Left lung (tissue), 10 donors: Measurements from ENCODE around the gene MAST4. TPM values are rescaled to one million over a fixed set of nuclear protein-coding genes. Genes with fewer than 3 reads are reported as not detected.

Source experiments
- ATAC-seq: fragments of 200-7000 bp; cut with Tn5 transposase; one replicate; pipeline ENCODE4 v1.9.1; 2020; ENCODE audit warnings: moderate library complexity
- DNase-seq, 4 donors: peaks; one replicate each; pipeline ENCODE4 v3.0.0-alpha.2; 2013 to 2020
- H3K27ac ChIP-seq, 2 donors: fragments of 200-600 bp; sonication (generic) in 1 of 2; one replicate each; pipeline versions ENCODE4 v1.5.0 to v1.8.0; 2020 to 2021
- H3K27me3 ChIP-seq, 2 donors: fragments of 200-600 bp; sonication (generic) in 1 of 2; one replicate each; pipeline versions ENCODE4 v1.5.0 to v1.8.0; 2020 to 2021
- H3K36me3 ChIP-seq, 2 donors: fragments of 200-600 bp; sonication (generic) in 1 of 2; one replicate each; pipeline versions ENCODE4 v1.5.0 to v1.8.0; 2020 to 2021
- H3K4me1 ChIP-seq, 2 donors: fragments of 200-600 bp; one replicate each; pipeline ENCODE4 v1.8.0; 2021
- H3K4me3 ChIP-seq, 2 donors: fragments of 200-600 bp; sonication (generic) in 1 of 2; one replicate each; pipeline versions ENCODE4 v1.5.0 to v1.8.0; 2020 to 2021; ENCODE audit warnings: mild to moderate bottlenecking in 1 of 2
- H3K9me3 ChIP-seq, 2 donors: fragments of 200-600 bp; sonication (generic) in 1 of 2; one replicate each; pipeline versions ENCODE4 v1.5.0 to v1.8.0; 2020 to 2021
- CTCF ChIP-seq, 2 donors: fragments of 200-600 bp; sonication (generic) in 1 of 2; IDR thresholded peaks; one replicate each; pipeline versions ENCODE4 v1.5.0 to v1.8.0; 2021; ENCODE audit warnings: antibody characterized with exemption in 2 of 2
- intact Hi-C, 2 donors: fragments of 100-400 bp; cut with DNase I; formaldehyde crosslinking; loops; one replicate each; pipeline versions ENCODE4 v1.11.2 to v1.14.2; 2022
- polyA plus RNA-seq, 6 donors: library from polyadenylated mRNA; unstranded; fragments of 120-200 nt; gene quantifications; one replicate each; pipeline ENCODE4 v1.2.1, GENCODE V29; 2013; ENCODE audit not compliant: insufficient read length in 6 of 6
- total RNA-seq, 2 donors: library from RNA; stranded (reverse); fragmentation: NEBNext Ultra II Directional; extraction: Animal tissue kit (Norgen Biotek cat#: 25700); gene quantifications; one replicate each; pipeline ENCODE4 v1.2.1, GENCODE V29; 2021
- donor health status: DM: no; HTN: yes; CAD: no.
- donor health status: DM: no; HTN: no; CAD: no.

Gene MAST4
- total and polyA plus RNA-seq, 8 donors = 47.7 to 57.6 (median 53.0) TPM

DNA sequence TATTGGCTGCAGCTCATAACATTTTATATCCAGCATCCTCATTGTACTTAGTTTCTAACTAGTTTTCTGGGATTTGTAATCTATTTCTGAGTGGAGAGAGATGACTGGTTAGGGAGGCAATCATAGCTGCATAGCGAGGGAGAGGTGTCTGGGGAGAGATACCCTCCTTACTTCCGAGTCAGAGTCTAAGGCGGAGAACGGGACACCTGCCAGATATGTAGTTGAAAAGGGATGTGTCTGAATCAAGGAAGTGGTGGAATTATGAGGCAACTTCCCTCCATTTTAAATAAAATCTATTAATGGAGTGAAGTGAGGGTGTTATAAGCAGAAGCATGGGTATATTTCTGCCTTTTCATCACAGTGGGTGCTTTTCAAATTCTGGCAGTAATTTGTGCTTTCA lies 126.5 kb downstream of the MAST4 start:
- Histone ChIP-seq H3K27ac (no peak overlapping the region), H3K27me3 (no peaks in the 10 kb centered on the region), H3K4me1 (peaks cover 0 to 28% of the 10 kb centered on the region in 2 donors), H3K4me3 (no peak overlapping the region), H3K36me3 (no peaks in the 10 kb centered on the region), H3K9me3 (no peaks in the 10 kb centered on the region)
- no peak for TF ChIP-seq CTCF (IDR thresholded peaks at IDR 0.05)
- intact Hi-C loops = no loop called here
- no peak for DNase-seq
- ATAC-seq = no peak

DNA sequence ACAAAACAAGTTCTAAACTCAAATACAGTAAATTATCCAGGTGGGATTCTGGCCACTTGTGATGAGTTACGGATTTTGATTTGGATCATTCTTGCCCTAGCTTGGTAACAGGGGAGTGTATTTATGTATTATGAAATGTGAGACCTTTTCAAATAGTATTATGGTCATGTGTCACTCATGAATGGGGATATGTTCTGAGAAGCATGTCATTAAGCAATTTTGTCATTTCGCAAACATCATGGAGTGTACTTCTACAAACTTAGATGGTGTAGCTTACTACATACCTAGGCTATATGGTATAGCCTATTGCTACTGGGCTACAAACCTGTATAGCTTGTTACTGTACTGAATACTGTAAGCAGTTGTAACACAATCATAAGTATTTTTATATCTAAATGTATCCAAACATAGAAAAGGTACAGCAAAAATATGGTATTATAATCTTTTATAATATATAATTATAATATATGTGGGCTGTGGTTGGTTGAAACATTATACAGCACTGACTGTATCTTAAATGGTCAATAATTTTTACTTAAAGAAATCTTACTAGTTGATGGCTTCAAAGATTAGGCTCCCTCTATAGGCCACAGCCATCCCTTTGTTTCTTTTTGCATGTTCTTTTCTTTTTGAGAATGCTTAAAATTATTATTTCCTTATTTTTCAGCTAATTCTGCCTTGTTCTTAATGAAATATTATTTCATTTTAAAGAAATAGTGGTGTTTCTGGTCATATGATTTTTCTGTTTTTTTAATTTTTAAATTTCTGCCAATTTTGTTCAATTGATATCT lies 128.4 kb downstream of the MAST4 start:
- peak; percentile 77 for ATAC-seq
- intact Hi-C loops = no loop called here

GRCh38 chr5:66727630-66728029 lies 131.4 kb downstream of the MAST4 start:
- Histone ChIP-seq H3K4me1 (peaks cover 0 to 13% of the 10 kb centered on the region in 2 donors), H3K4me3 (no peak overlapping the region), H3K9me3 (no peaks in the 10 kb centered on the region), H3K27ac (no peak overlapping the region), H3K27me3 (no peaks in the 10 kb centered on the region), H3K36me3 (no peaks in the 10 kb centered on the region)
- no peak for DNase-seq
- no peak for ATAC-seq
- intact Hi-C loops = no loop called here
- no peak for TF ChIP-seq CTCF (IDR thresholded peaks at IDR 0.05)

More for the DNA sequence above, 128.4 kb downstream of the MAST4 start:
- H3K4me3 ChIP-seq = no peak overlapping the region
- no peak for TF ChIP-seq CTCF (IDR thresholded peaks at IDR 0.05)
- no peak overlapping the region for H3K27ac ChIP-seq
- H3K9me3 ChIP-seq = no peaks in the 10 kb centered on the region
- peaks cover 0 to 15% of the 10 kb centered on the region in 2 donors for H3K4me1 ChIP-seq
- H3K27me3 ChIP-seq = no peaks in the 10 kb centered on the region
- DNase-seq = no peak
- H3K36me3 ChIP-seq = no peaks in the 10 kb centered on the region

DNA sequence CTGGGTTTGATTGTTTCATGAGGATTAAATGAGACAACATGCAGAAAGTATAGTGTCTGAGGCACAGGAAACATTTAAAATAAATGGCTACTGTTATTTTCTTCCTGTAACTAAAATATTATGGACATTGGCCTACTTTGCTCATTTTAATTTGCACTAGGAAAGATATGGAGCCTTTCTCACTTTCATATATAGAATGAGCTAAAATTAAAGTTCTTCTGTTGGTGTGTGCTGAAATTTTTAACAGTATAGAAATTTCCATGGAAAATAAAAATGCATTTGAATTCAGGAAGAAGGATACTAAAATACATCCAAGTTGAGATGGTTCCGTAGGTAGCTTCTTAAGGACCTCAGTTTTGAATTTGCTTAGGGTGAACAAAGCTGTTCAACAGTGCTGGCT lies 131.9 kb downstream of the MAST4 start:
- H3K4me1 ChIP-seq = peaks cover 0 to 9% of the 10 kb centered on the region in 2 donors
- H3K9me3 ChIP-seq = no peaks in the 10 kb centered on the region
- H3K4me3 ChIP-seq = no peak overlapping the region
- TF ChIP-seq CTCF (IDR thresholded peaks at IDR 0.05) = no peak
- no peaks in the 10 kb centered on the region for H3K36me3 ChIP-seq
- ATAC-seq (no peak), DNase-seq (no peak)
- intact Hi-C loops = no loop called here
- H3K27me3 ChIP-seq = no peaks in the 10 kb centered on the region
- no peak overlapping the region for H3K27ac ChIP-seq

- Histone ChIP-seq H3K4me1 (peaks cover 2 to 15% of the 10 kb centered on the region in 2 donors), H3K27ac (no peak overlapping the region), H3K9me3 (no peaks in the 10 kb centered on the region), H3K36me3 (no peaks in the 10 kb centered on the region), H3K27me3 (no peaks in the 10 kb centered on the region), H3K4me3 (no peak overlapping the region)
- ATAC-seq (no peak), DNase-seq (no peak)
- no peak for TF ChIP-seq CTCF (IDR thresholded peaks at IDR 0.05)
- intact Hi-C loops = no loop called here
Measured at GRCh38 chr5:66737096-66737495, 140.9 kb downstream of the MAST4 start.
